AG09319 (cell line): Measurements from ENCODE around the gene EHBP1L1.

Experiments used
- DNase-seq: peaks from one replicate; pipeline ENCODE4 v3.0.0-alpha.2; 2010; ENCODE audit warnings: low read depth; ENCODE audit errors: extremely low read depth
- TF ChIP-seq, protein P1 (sequence below): IDR thresholded peaks from 2 replicates; pipeline ENCODE4 v1.5.1; 2011; ENCODE audit warnings: low read depth, mild to moderate bottlenecking, inconsistent platforms, low read length, moderate library complexity

Gene EHBP1L1

DNA sequence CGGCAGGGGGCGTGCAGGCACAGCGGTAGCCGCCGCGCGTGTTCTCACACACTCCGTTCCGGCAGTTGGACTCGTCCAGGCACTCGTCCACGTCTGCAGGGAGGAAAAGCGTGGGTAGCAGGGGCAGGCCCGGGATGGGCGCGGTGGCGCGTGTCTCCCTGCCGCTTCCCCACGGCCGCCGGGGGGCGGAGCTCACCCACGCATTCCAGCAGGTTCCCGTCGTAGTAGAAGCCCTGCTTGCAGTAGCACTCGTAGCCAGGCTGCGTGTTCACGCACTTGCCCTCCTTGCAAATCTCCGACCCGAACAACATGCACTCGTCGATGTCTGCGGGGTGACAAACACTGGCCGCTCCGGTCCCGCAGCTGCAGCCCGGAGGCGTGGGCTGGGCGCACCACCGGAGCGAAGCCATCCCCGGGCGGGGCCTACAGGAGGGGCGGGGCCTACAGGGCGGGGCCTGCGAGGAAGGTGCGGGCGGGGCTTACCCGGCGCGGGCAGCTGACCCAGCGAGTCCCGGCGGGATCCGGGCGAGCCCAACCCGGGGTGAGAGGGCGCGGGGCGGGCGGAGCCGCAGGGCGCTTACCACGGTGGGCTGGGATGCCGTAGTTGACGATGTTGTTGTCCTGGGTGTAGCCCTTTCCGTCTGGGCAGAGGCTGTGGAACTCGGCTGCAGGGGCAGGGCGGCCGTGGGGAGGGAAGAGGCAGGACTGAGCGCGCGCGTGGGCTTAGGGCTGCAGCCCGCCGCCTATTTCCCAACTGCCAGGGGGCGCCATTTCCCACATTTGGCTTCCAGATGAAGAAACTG lies 35.4 kb upstream of the EHBP1L1 start:
- peak; percentile 77 for DNase-seq
- TF ChIP-seq, protein P1, sequence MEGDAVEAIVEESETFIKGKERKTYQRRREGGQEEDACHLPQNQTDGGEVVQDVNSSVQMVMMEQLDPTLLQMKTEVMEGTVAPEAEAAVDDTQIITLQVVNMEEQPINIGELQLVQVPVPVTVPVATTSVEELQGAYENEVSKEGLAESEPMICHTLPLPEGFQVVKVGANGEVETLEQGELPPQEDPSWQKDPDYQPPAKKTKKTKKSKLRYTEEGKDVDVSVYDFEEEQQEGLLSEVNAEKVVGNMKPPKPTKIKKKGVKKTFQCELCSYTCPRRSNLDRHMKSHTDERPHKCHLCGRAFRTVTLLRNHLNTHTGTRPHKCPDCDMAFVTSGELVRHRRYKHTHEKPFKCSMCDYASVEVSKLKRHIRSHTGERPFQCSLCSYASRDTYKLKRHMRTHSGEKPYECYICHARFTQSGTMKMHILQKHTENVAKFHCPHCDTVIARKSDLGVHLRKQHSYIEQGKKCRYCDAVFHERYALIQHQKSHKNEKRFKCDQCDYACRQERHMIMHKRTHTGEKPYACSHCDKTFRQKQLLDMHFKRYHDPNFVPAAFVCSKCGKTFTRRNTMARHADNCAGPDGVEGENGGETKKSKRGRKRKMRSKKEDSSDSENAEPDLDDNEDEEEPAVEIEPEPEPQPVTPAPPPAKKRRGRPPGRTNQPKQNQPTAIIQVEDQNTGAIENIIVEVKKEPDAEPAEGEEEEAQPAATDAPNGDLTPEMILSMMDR = peak; percentile 83

DNA sequence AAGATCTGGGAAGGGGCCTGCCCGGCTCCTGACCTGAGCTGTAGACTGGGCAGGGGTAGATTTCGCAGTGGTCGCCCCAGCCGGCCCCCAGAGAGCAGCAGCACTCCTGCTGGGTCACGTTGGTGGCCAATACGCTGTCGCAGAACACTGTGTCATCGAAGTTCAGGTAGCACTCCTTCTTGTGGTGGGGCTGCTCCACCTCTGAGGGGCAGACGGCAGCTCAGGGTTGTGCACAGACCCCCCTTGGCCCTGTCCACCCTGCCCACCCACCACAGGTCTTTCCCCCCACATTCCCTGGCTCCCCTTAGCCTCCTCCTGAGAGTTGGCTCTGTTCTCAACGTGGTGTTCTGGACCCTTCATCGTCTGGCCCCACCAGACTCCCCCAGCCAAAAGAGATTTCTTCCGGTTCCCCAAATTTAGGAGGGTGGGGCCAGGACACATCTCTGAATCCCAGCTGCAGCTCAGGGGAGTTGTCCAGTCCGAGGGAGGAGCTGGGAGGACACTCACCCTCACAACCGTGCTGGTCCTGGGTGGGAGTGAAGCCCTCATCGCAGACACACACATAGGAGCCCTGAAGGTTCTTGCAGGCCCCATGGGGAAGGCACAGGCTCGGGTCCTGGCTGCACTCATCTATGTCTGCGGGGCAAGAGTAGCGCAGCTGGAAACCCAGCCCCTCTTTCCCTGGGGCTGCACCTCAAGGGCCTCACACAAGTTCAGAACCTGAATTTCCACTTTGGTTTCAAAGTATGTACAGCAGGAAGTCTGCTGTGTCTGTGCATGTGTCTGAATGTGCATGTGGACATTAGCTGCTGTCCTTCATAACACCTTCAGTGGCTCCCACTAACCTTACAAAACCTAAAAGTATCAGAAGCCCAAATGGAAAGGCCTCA lies 34.5 kb upstream of the EHBP1L1 start:
- TF ChIP-seq, protein P1 = no peak
- no peak for DNase-seq

DNA sequence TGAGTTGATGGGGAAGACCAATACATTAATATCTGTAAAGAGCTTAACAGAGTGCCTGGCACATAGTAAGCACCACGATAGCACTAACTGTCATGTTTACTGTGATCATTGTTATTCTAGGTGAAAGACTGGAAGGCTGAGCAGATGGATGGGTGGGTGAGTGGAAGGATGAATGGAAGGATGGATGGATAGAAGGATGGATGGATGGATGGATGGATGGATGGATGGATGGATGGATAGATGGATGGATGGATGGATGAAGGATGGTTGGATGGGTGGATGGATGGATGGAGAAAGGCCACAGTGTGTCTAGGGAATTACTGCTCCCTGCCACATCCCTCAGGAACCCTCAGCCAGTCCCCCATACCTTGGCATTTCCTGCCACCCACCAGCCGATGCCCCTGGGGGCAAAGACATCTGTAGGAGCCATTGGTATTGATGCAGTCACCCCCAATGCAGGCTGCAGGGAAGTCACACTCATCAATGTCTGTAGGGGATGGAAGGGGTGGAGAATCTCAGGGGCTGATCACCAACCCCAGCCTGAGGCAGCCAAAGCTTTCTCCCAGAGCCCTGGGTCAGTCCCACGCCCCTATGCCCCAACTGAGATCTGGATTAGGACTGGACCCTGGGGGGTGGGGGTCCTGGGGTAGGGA lies 33.0 kb upstream of the EHBP1L1 start:
- DNase-seq = no peak
- TF ChIP-seq, protein P1 = no peak

DNA sequence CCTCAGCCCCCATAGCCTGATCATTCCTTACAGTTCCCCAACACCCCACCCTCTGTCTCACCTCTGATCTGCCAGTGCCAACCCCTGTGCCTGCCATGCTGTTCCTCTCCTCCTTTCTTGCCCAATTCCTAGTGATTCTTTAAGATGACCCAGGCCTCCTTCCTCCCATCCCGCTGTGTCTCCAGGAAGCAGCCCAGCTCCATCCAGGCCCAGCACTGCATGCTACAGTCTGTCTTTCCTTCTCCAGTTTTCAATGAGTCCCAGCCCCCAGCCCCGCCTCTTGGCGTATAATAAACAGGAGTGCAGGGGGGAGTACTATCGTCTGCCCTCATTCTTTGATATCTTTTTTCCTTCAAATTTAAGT lies 30.0 kb upstream of the EHBP1L1 start:
- no peak for DNase-seq
- TF ChIP-seq, protein P1 = no peak

DNA sequence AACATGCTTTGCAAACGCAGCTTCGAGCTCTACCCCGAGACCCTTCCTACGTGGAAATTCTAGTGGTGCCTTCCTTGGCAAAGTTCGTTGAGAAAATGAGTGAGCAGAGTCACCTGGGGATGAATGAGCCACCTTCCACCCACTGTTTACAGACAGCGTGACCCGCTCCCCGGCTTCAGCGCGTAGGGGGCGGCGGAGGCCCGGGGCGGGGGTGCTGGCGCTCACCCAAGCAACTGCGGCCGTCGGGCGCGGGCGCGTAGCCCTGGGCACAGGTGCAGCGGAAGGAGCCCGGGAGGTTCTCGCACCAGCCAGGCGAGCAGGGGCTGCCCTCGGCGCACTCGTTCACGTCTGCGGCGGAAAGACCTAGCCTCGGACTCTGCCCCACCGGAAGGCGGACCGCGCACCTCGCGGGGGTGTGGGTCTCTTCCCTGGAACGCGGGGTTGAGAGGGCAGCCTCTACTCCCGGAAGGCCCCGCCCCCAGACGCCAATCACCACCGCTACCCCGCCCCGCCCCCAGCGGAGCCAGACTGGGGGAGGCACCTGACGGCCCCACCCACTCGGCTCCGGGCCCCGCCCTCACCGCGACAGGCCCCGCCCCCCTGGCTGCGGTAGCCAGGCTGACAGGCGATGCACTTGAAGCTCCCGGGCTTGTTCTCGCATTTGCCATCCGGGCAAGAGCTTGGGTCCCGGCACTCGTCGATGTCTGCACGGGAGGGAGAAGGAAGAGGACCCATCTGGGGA lies 29.5 kb upstream of the EHBP1L1 start:
- no peak for DNase-seq
- TF ChIP-seq, protein P1 = no peak

DNA sequence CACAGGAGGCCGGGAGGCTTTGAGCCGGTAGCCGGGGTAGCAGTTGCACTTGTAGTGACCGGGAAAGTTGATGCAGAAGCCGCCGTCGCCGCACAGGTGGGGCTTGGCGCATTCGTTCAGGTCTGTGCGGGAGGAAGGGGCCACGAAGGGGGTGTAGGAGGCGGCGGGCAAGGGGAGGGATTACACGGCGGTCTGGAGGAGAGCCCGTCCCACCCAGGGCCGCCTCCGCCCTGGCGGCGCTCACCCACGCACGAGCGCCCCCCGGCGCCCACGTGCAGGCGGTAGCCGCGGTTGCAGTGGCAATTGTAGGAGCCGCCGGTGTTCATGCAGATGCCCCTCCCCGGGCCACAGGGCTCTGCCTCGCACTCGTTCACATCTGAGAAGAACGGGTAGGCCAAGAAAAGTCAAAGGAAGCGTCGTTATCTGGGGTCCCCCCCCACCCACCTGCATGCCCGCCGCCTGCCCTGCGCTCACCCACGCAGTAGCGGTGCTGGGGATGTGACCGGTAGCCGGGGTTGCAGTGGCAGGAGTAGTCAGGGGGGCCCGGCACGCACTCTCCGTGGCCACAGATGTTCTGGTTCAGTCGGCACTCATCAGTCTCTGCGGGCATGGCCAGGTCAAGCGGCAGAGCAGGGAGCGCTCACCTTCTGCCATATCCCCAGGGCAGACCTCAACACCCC lies 28.3 kb upstream of the EHBP1L1 start:
- TF ChIP-seq, protein P1 = no peak
- DNase-seq = no peak
